Thoracic aorta (tissue), 2 donors: ENCODE data around the gene TAS2R1. TPM values are rescaled to one million over a fixed set of nuclear protein-coding genes. Genes with fewer than 3 reads are reported as not detected.

Experiments
- ATAC-seq: fragments of 150-250 bp; one replicate; pipeline ENCODE4 v1.8.0; 2017; ENCODE audit warnings: low read depth; ENCODE audit not compliant: insufficient number of reproducible peaks, low FRiP score
- DNase-seq: peaks from one replicate; pipeline ENCODE4 v3.0.0-alpha.2; 2020; ENCODE audit warnings: low spot score
- H3K27ac ChIP-seq, 2 donors: fragments of 200-600 bp; sonication (generic); 1 replicate in 1 of 2; 2 replicates in 1 of 2; pipeline ENCODE4 v1.5.1; 2016; ENCODE audit warnings: mild to moderate bottlenecking in 2 of 2, moderate library complexity in 2 of 2
- H3K27me3 ChIP-seq: fragments of 200-600 bp; sonication (generic); replicated peaks from 2 replicates; pipeline ENCODE4 v1.6.0; 2016; ENCODE audit warnings: mild to moderate bottlenecking; ENCODE audit not compliant: insufficient read depth
- H3K36me3 ChIP-seq: fragments of 200-600 bp; sonication (generic); one replicate; pipeline ENCODE4 v1.5.1; 2016
- H3K4me1 ChIP-seq, 2 donors: fragments of 200-600 bp; sonication (generic); 1 replicate in 1 of 2; 2 replicates in 1 of 2; pipeline versions ENCODE4 v1.5.1 to v1.6.0; 2016; ENCODE audit warnings: low read depth in 2 of 2, mild to moderate bottlenecking in 1 of 2; ENCODE audit not compliant: control insufficient read depth in 1 of 2
- H3K4me3 ChIP-seq: fragments of 200-600 bp; sonication (generic); 2 replicates; pipeline ENCODE4 v1.5.1; 2016; ENCODE audit warnings: mild to moderate bottlenecking
- H3K9me3 ChIP-seq: fragments of 200-600 bp; sonication (generic); 2 replicates; pipeline ENCODE4 v1.5.1; 2016
- CTCF ChIP-seq: fragments of 200-600 bp; sonication (generic); IDR thresholded peaks from one replicate; pipeline ENCODE4 v1.5.1; 2019; ENCODE audit warnings: antibody characterized with exemption
- total RNA-seq, 2 donors: library from RNA; depleted of rRNA; stranded (reverse); fragments of >200 nt; gene quantifications; one replicate each; pipeline versions ENCODE4 v1.1.0 to v1.2.3, GENCODE V29; 2016

Gene TAS2R1
- total RNA-seq, 2 donors from 2014 or later = not detected

DNA sequence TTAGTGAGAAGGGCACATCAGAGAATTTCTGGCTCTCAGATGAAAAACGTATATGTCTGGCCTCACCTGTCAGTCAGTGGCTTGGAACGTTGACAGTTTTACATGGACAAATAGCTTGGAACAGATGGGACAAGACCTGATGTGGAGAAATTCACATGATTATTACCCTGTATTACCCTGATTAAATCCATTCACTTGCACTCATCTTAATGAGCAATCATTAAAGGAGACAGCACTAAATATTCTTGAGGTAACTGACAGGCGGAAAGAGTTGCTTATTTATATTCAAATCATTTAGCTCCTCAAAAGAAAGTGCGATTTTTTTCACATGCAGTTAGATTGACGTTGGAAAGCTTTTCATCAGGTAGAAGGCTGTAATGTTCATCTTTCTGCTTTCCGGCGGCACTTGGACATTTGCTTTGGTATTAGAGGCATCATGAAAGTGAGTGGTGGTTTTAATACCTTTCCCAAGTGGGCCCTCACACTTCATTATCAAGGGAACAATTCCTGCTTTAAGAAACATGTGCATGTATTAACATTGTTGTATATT, 11.7 kb upstream of the TAS2R1 start:
- Histone ChIP-seq H3K27me3 (no peaks in the 10 kb centered on the region), H3K36me3 (no peaks in the 10 kb centered on the region), H3K9me3 (peaks cover 5% of the 10 kb centered on the region), H3K4me1 (no peaks in the 10 kb centered on the region), H3K4me3 (no peak overlapping the region), H3K27ac (no peak overlapping the region)
- DNase-seq = no peak
- TF ChIP-seq CTCF = no peak
- ATAC-seq = no peak

- Histone ChIP-seq H3K27ac (no peak overlapping the region), H3K27me3 (no peaks in the 10 kb centered on the region), H3K9me3 (peaks cover 11% of the 10 kb centered on the region), H3K36me3 (no peaks in the 10 kb centered on the region), H3K4me3 (no peak overlapping the region), H3K4me1 (no peaks in the 10 kb centered on the region)
- DNase-seq (no peak), ATAC-seq (no peak)
- TF ChIP-seq CTCF = no peak
Observed at GRCh38 chr5:9632495-9632894, 2.3 kb upstream of the TAS2R1 start.

- Histone ChIP-seq H3K9me3 (no peaks in the 10 kb centered on the region), H3K4me1 (peaks cover 0 to 10% of the 10 kb centered on the region in 2 donors)
- no peak for ATAC-seq
Observed at GRCh38 chr5:9627541-9627940, 2.6 kb downstream of the TAS2R1 start.

GRCh38 chr5:9626955-9627354, 3.2 kb downstream of the TAS2R1 start:
- ATAC-seq (no peak), DNase-seq (no peak)
- no peak overlapping the region for H3K27ac ChIP-seq
- H3K4me3 ChIP-seq = no peak overlapping the region
- no peak for TF ChIP-seq CTCF
- no peaks in the 10 kb centered on the region for H3K9me3 ChIP-seq
- H3K36me3 ChIP-seq = no peaks in the 10 kb centered on the region
- peaks cover 2 to 15% of the 10 kb centered on the region in 2 donors for H3K4me1 ChIP-seq
- H3K27me3 ChIP-seq = no peaks in the 10 kb centered on the region

More at GRCh38 chr5:9627541-9627940, 2.6 kb downstream of the TAS2R1 start:
- H3K36me3 ChIP-seq = no peaks in the 10 kb centered on the region
- TF ChIP-seq CTCF = no peak
- DNase-seq = no peak
- H3K27ac ChIP-seq = no peak overlapping the region
- no peak overlapping the region for H3K4me3 ChIP-seq
- no peaks in the 10 kb centered on the region for H3K27me3 ChIP-seq

DNA sequence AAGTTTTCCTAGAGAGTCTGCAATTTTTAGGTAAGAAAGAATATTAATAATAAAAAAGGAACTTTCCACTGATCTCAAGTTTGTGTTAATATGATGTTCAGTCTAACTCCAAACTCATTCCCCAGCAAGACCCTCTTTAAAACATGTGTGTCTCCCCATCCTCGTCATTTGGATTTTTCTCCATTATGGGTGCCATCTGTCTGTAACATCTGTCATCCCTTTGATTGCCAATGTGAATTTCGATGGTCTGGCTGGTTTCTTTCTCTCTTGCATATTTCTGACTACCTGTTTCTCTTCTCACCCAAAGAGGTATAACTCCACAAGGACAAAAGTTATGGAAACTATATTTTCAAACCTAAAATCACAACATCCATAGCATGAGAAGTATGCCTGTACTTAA, 4.4 kb downstream of the TAS2R1 start:
- no peaks in the 10 kb centered on the region for H3K36me3 ChIP-seq
- ATAC-seq (no peak), DNase-seq (no peak)
- no peak for TF ChIP-seq CTCF
- H3K4me3 ChIP-seq = no peak overlapping the region
- no peaks in the 10 kb centered on the region for H3K27me3 ChIP-seq
- peaks cover 9 to 25% of the 10 kb centered on the region in 2 donors for H3K4me1 ChIP-seq
- H3K9me3 ChIP-seq = no peaks in the 10 kb centered on the region
- H3K27ac ChIP-seq = no peak overlapping the region
